ENCODE results near the gene JAZF1. TPM values are rescaled to one million over a fixed set of nuclear protein-coding genes. Genes with fewer than 3 reads are reported as not detected.
A peak's percentile ranks its signal among the peaks of the same experiment; 100 is the strongest.

JAZF1 gene
- total RNA-seq, 2 experiments from 2014 or later, result 2.1 to 2.8 TPM

GRCh38 chr7:27873981-27874957, 306.3 kb downstream of the JAZF1 start:
- CTCF ChIA-PET, result no interaction called here
- H3K4me3 Mint-ChIP-seq, result no peak overlapping the region
- H3K36me3 Mint-ChIP-seq, result no peaks in the 10 kb centered on the region

DNA sequence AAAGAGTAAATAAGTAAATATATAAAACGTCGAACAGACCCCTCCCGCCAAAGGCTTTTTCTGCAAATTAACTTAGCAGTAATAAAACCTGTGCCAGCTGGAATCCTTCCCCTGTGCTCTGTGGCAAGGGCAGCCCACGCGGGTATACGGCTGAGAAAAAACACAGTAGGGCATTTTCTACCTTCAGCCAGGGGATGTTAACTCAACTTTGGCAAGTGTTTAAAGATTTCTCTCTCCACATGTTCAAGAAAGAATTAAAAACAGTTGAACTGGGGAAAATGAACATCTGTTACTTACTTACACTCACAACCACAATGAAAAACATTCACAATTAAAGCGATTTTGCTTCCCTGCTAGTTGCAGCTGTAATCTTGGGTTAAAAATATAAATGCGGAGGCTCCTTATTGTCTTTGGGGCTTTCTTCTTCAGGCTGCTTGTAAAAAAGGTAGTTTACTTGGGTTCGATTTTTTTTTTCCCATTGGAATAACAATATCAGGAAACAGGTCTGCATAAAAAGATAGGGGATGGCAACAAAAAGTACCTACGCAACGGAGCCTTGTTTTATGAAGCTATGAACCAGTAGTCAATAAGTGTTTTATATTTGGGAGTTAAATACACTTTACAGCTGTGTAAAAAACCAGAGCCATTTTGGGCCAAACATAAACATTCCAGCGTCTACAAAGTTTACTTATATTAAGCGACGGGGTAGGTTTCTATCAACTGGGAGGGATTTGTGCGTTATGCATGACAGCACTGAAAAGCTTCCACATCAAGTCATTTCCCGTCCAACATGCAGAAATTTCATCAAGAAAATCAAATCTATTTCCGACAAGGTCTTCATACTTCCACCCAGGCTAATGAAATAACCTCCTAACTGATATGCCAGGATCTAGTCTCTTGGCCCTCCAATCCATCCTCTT, 308.0 kb downstream of the JAZF1 start:
- no peak for ATAC-seq
- no peak for DNase-seq
- Mint-ChIP-seq H3K27me3 (no peaks in the 10 kb centered on the region), H3K27ac (no peak overlapping the region), H3K36me3 (no peaks in the 10 kb centered on the region), H3K4me3 (no peak overlapping the region), H3K9me3 (ENCODE audit: low read depth) (no peaks in the 10 kb centered on the region), H3K4me1 (peaks cover 3% of the 10 kb centered on the region)
- CTCF ChIA-PET, result interaction anchor here (0.6 kb wide), 1 partner anchor 1597 kb away, joined by 4 read pairs; no protein-coding TSS in a partner anchor

More at GRCh38 chr7:27873981-27874957, 306.3 kb downstream of the JAZF1 start:
- H3K9me3 Mint-ChIP-seq (ENCODE audit: low read depth), result no peaks in the 10 kb centered on the region
- ATAC-seq, result no peak
- H3K27ac Mint-ChIP-seq, result no peak overlapping the region
- H3K27me3 Mint-ChIP-seq, result no peaks in the 10 kb centered on the region
- H3K4me1 Mint-ChIP-seq, result peaks cover 5% of the 10 kb centered on the region
- DNase-seq, result no peak

- CTCF ChIA-PET, result interaction anchor here (0.6 kb wide), 1 partner anchor 1596 kb away, joined by 4 read pairs; no protein-coding TSS in a partner anchor
- ATAC-seq (no peak), DNase-seq (no peak)
- Mint-ChIP-seq H3K36me3 (no peaks in the 10 kb centered on the region), H3K4me3 (no peak overlapping the region), H3K27ac (no peak overlapping the region), H3K9me3 (ENCODE audit: low read depth) (no peaks in the 10 kb centered on the region), H3K27me3 (no peaks in the 10 kb centered on the region), H3K4me1 (peaks cover 2% of the 10 kb centered on the region)
Measured at GRCh38 chr7:27871866-27872265, 308.7 kb downstream of the JAZF1 start.

DNA sequence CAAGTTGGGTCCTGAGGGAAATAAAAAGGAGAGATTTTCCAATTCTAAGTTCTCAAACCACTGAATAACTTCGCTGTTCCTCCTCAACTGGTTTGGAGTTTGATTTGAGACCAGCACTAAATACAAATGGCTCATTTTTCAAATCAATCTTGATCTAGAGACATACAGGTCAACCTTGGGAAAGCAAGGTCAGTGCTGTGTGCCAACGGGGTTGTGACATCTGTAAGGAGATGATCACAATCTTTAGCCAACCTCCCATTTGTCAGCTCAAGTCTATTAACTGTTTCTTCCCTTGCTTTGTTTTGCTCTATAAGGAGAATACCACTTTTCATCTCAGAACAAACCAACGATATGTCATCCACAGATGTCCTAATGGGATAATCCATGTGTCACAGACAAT, 309.5 kb downstream of the JAZF1 start:
- DNase-seq, result no peak
- no peak for ATAC-seq
- no peaks in the 10 kb centered on the region for H3K27me3 Mint-ChIP-seq
- H3K4me1 Mint-ChIP-seq, result peaks cover 10% of the 10 kb centered on the region
- no peak overlapping the region for H3K4me3 Mint-ChIP-seq
- H3K36me3 Mint-ChIP-seq, result no peaks in the 10 kb centered on the region
- CTCF ChIA-PET, result no interaction called here
- no peak overlapping the region for H3K27ac Mint-ChIP-seq
- no peaks in the 10 kb centered on the region for H3K9me3 Mint-ChIP-seq (ENCODE audit: low read depth)

GRCh38 chr7:27870595-27870994, 310.0 kb downstream of the JAZF1 start:
- H3K4me3 Mint-ChIP-seq, result no peak overlapping the region
- CTCF ChIA-PET, result no interaction called here
- ATAC-seq, result no peak
- H3K36me3 Mint-ChIP-seq, result no peaks in the 10 kb centered on the region
- H3K4me1 Mint-ChIP-seq, result peaks cover 13% of the 10 kb centered on the region
- no peak overlapping the region for H3K27ac Mint-ChIP-seq
- no peaks in the 10 kb centered on the region for H3K9me3 Mint-ChIP-seq (ENCODE audit: low read depth)
- H3K27me3 Mint-ChIP-seq, result no peaks in the 10 kb centered on the region
- no peak for DNase-seq

- CTCF ChIA-PET, result no interaction called here
Measured at GRCh38 chr7:27869056-27869455, 311.5 kb downstream of the JAZF1 start.

GRCh38 chr7:27868131-27868550, 312.5 kb downstream of the JAZF1 start:
- Mint-ChIP-seq H3K9me3 (ENCODE audit: low read depth) (no peaks in the 10 kb centered on the region), H3K4me3 (no peak overlapping the region), H3K27me3 (no peaks in the 10 kb centered on the region), H3K27ac (no peak overlapping the region), H3K36me3 (no peaks in the 10 kb centered on the region), H3K4me1 (peaks cover 13% of the 10 kb centered on the region)
- DNase-seq (no peak), ATAC-seq (no peak)
- CTCF ChIA-PET, result no interaction called here

More at GRCh38 chr7:27869056-27869455, 311.5 kb downstream of the JAZF1 start:
- no peaks in the 10 kb centered on the region for H3K36me3 Mint-ChIP-seq
- H3K27me3 Mint-ChIP-seq, result no peaks in the 10 kb centered on the region
- H3K4me1 Mint-ChIP-seq, result peaks cover 13% of the 10 kb centered on the region
- H3K27ac Mint-ChIP-seq, result no peak overlapping the region
- H3K4me3 Mint-ChIP-seq, result no peak overlapping the region
- DNase-seq (no peak), ATAC-seq (no peak)
- no peaks in the 10 kb centered on the region for H3K9me3 Mint-ChIP-seq (ENCODE audit: low read depth)

DNA sequence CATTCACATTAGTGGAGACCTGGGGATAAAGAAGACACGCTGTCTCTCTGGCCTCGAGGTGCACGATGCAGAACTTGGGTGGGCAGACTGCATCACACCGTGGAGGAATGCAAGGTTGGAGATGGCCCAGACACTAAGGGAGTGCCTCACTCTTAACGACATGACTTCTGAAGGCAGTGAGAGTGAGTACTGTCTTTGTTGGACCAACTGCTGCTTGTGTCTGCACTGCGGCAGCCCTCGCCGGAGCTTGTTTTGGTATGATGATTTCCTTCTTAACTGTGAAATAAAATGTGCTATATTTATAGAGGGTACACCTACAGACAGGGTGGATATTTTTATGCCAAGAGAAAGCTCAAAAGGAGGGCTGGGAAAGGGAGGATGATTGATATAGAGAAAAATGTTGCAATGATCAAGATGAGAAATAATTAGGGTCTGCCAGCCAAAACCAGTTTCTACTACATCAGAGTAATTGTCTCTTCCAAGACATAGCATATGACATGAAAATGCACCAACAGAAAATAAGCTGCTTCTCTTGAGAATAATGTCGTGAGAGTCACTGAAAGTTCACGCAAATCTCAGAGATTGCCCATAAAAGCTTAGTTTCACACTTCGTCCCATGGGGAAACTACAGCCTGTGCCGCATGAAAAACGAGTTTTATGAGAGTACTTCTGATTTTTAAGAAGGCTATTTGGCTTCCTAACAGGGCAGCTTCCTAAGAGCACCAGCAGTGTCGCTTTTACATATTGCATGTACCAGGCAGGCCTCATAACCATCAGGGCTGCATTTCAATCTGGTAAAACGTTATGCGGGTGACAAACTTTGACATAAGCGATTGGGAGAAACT, 313.5 kb downstream of the JAZF1 start:
- H3K4me3 Mint-ChIP-seq, result no peak overlapping the region
- H3K4me1 Mint-ChIP-seq, result peaks cover 13% of the 10 kb centered on the region
- H3K27ac Mint-ChIP-seq, result no peak overlapping the region
- no peak for DNase-seq
- no peaks in the 10 kb centered on the region for H3K9me3 Mint-ChIP-seq (ENCODE audit: low read depth)
- H3K36me3 Mint-ChIP-seq, result no peaks in the 10 kb centered on the region
- H3K27me3 Mint-ChIP-seq, result peaks cover 2% of the 10 kb centered on the region
- CTCF ChIA-PET, result no interaction called here
- ATAC-seq, result no peak

DNA sequence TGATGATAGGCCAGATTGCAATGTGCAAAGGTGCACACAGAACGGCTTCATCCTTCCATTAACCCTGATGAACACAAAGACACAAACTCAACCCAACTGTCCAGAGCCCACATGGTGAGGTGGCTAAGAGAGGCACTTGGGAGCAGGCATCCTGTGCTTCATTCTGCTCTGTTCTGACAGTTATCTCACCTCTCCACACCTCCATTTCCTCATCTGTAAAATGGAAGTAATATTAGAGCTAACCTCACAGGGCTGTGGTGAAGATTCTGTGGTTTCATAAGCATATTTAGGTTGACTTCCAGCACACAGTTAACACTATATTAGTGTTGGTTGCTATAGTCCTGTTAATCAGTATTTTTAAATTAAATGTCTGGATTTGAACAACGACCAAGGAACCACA, 314.3 kb downstream of the JAZF1 start:
- no peak for DNase-seq
- no peaks in the 10 kb centered on the region for H3K9me3 Mint-ChIP-seq (ENCODE audit: low read depth)

DNA sequence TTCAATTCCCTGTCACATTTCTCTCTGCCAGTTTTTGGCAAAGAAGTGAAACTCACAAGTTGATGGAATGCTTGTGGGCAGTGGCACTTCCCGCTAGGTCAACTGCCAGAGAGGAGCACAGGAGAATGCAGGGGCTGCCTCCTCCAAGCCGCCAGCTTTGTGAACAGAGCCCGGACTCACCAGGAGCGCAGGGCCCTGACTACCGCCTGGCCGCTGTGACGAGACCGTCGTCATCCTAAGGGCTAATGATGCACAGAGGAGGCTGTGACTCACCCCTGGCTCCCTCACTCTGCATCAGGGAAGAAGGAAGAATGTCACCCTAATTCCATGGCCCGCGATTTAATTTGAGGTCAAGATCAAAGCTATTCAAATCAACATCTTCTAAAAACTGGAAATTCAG, 316.7 kb downstream of the JAZF1 start:
- Mint-ChIP-seq H3K27me3 (peaks cover 2% of the 10 kb centered on the region), H3K27ac (no peak overlapping the region), H3K36me3 (no peaks in the 10 kb centered on the region), H3K4me3 (no peak overlapping the region), H3K9me3 (ENCODE audit: low read depth) (no peaks in the 10 kb centered on the region), H3K4me1 (peaks cover 13% of the 10 kb centered on the region)
- no peak for DNase-seq
- ATAC-seq, result no peak
- CTCF ChIA-PET, result interaction anchor here (1.3 kb wide), 1 partner anchor 13 kb away, joined by 3 read pairs; no protein-coding TSS in a partner anchor

More for the DNA sequence above, 314.3 kb downstream of the JAZF1 start:
- peaks cover 2% of the 10 kb centered on the region for H3K27me3 Mint-ChIP-seq
- peaks cover 13% of the 10 kb centered on the region for H3K4me1 Mint-ChIP-seq
- H3K27ac Mint-ChIP-seq, result no peak overlapping the region
- H3K36me3 Mint-ChIP-seq, result no peaks in the 10 kb centered on the region
- peak; percentile 51 for ATAC-seq
- no peak overlapping the region for H3K4me3 Mint-ChIP-seq
- CTCF ChIA-PET, result no interaction called here

- H3K36me3 Mint-ChIP-seq, result no peaks in the 10 kb centered on the region
- H3K27ac Mint-ChIP-seq, result no peak overlapping the region
- no peak overlapping the region for H3K4me3 Mint-ChIP-seq
- H3K9me3 Mint-ChIP-seq (ENCODE audit: low read depth), result no peaks in the 10 kb centered on the region
- peaks cover 9% of the 10 kb centered on the region for H3K4me1 Mint-ChIP-seq
- peaks cover 2% of the 10 kb centered on the region for H3K27me3 Mint-ChIP-seq
- DNase-seq, result no peak
- ATAC-seq, result no peak
- CTCF ChIA-PET, result interaction anchor here (0.9 to 1.0 kb wide), 2 partner anchors 8 to 19 kb away, joined by 4 read pairs; no protein-coding TSS in a partner anchor
Measured at GRCh38 chr7:27861747-27862146, 318.8 kb downstream of the JAZF1 start.

GRCh38 chr7:27860800-27861199, 319.8 kb downstream of the JAZF1 start:
- H3K4me3 Mint-ChIP-seq, result no peak overlapping the region
- H3K9me3 Mint-ChIP-seq (ENCODE audit: low read depth), result peaks cover 4% of the 10 kb centered on the region
- no peaks in the 10 kb centered on the region for H3K36me3 Mint-ChIP-seq
- CTCF ChIA-PET, result interaction anchor here (0.7 kb wide), 1 partner anchor 347 kb away, joined by 3 read pairs; no protein-coding TSS in a partner anchor
- peaks cover 2% of the 10 kb centered on the region for H3K27me3 Mint-ChIP-seq
- ATAC-seq (no peak), DNase-seq (no peak)
- no peaks in the 10 kb centered on the region for H3K4me1 Mint-ChIP-seq
- no peak overlapping the region for H3K27ac Mint-ChIP-seq

All from activated CD8-positive, alpha-beta memory T cell treated with anti-CD3 and anti-CD28 coated beads, Interleukin-2, amount 10 ng/mL, durations not matched to agents 7 days and 5 days (primary cell).